SW 1271 (cell line): ENCODE data around the gene PRPF6.
A peak's percentile ranks its signal among the peaks of the same experiment; 100 is the strongest.

Experiments used
- DNase-seq, 2 experiments: peaks; one replicate each; lab custom pipeline; 2025; lab: John Stamatoyannopoulos, UW

Gene PRPF6

DNA sequence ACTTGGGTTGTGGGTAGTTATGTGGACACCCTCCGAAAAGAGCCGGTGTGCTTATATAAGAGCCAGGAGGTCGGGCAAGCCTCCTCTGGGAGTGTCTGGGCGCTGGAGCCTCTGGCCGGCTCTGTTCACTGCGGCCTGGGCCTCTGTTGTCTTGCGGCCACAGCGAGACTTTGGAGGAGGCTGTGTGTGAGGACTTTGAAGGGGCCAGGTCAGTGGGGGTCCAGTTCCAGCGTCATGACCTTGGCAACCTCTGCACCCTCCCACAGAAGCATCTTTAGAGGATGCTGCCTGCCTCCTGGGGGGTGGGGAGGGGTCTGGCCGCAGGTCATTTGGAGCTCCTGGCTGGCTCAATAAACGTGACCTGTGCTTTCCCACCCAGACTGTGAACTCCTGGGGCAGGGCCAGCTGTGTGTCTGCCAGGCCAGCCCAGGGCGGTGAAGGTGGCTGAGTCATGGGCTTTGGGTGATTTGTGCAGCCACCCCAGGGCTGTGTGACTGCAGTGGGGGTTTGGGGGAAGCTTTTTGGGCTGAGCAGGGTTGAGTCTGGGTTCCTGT, 83.3 kb downstream of the PRPF6 start:
- peak in 1 of 2 experiments; percentile 27 for DNase-seq

GRCh38 chr20:64065062-64065973, 84.4 kb downstream of the PRPF6 start:
- DNase-seq, result no peak

GRCh38 chr20:64065974-64066343, 85.0 kb downstream of the PRPF6 start:
- peak; percentile 83 to 91 for DNase-seq

- DNase-seq, result peak in 1 of 2 experiments; percentile 24
These were observed 86.2 kb downstream of the PRPF6 start for GRCh38 chr20:64067005-64067632.

- no peak for DNase-seq
These were observed 86.9 kb downstream of the PRPF6 start for GRCh38 chr20:64067733-64068307.

- no peak for DNase-seq
These were observed 87.7 kb downstream of the PRPF6 start for GRCh38 chr20:64068386-64069208.

DNA sequence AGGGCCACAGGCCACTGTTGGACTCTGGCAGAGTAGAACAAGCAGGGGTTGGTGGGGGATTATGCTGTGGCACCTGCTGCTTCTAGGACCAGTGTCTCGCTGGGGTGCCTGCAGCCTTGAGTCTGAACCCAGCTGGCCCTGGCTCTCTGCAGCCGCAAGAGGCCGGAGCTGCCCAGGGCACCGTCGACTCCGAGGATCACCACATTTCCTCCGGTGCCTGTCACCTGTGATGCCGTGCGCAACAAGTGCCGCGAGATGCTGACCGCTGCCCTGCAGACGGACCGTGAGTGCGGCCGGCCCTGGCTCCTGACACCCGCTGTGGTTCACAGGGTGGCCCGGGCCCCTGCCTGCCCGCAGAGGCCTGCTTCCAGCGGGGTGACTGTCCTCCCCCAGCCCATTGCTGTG, 88.3 kb downstream of the PRPF6 start:
- no peak for DNase-seq

- DNase-seq, result peak in 1 of 2 experiments; percentile 29
These were observed 88.8 kb downstream of the PRPF6 start for GRCh38 chr20:64069614-64070243.

DNA sequence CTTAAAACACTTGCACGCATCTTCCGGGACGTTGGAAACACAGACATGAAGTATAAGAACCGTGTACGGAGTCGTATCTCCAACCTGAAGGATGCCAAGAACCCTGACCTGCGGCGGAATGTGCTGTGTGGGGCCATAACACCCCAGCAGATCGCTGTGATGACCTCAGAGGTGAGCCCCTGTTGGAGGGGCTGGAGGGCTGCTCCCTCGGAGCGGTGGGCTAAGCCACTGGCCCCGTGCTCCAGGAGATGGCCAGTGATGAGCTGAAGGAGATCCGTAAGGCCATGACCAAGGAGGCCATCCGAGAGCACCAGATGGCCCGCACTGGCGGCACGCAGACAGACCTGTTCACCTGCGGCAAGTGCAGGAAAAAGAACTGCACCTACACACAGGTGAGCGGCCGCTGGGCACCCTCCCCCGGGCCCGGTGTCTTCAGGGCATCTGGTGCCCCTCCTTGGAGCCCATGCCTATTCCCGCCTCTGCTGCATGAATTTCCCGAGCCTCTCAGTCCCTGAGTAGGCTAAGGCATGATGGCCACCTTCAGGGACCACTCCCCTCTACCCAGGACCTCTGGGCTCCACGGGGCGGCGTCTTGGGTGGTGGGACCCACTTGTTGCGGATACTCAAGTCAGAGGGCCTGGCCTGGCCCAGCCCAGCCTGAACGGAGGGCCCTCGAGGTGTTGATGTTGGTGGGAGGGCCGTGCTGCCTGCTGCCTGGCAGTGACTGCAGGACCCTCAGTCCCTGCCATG, 89.5 kb downstream of the PRPF6 start:
- no peak for DNase-seq

DNA sequence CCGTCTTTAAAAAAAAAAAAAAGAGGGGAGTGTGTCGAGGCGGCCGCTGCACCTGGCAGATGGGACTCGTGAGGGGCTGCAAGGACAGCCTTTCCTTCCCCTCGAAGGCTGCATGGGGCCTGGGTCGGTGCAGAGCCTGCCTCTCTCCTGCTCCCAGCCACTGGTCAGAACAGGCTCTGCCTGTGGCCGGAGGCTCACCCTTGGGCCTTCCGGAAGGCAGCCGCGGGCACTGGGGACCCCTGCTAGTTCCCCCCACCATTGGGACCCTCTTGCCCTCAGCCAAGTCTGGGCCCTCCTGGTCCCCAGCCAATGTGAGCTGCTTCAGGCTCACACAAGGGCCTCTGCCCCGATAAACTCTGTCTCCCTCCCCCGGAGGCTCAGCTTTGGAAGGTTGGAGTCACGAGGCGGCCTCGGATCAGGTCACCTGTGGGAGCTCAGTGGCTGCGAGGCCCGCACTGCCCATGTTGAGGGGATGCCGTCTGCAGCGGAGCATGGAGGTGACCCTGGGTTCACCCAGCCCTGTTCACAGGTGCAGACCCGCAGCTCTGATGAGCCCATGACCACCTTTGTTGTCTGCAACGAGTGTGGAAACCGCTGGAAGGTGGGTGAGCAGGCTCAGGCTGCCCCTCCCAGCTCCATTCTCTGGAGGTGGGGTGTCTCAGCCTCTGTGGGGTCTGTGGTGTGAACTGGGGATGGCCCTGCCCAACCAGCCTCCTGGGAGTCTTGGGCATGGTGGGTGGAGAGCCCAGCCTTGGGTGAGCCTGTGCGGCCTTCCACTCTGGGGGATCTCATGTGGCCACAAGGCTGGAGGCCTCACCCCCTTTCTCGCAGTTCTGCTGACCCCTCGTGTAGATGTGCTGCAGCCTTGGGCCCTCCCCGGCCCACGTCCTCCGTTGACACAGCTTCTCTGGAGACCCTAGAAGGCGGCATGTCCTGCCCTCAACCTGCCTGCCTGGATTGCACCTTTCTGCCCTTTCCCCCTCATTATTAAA, 90.7 kb downstream of the PRPF6 start:
- DNase-seq, result no peak

GRCh38 chr20:64072498-64073063, 91.6 kb downstream of the PRPF6 start:
- DNase-seq, result no peak

DNA sequence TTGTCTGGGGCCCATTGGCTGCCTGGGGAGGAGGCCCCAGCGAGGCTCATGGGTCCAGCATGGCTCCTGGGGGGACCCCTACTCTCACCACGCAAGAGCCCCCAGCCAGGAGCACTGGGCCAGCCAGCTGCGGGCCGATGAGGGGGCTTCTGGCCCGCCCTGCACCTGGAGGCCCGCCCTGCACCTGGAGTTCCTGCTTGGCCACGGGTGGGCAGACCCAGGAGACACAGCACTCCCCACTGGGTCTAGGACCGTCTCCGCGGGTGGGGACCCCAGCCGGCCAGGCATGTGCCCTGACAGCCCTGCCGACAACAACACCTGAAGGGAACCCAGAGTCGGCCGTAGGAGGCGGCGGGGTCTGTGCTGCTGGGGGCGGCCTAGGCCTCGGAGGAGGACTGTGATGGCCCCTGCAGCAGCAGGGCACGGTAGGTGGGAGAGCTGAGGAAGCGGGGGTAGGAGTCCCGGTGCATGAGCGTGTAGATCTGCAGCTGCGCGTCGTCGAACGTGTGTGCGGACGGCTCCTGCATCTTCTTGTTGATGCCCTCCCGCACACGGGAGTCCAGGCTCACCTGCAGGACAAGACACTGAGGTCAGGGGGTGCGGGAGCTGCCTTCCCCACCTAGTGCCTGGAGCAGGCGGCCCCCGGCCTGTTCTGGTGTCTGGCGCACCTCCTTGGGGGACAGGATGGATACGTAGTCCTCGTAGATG, 92.7 kb downstream of the PRPF6 start:
- no peak for DNase-seq

- no peak for DNase-seq
These were observed 93.4 kb downstream of the PRPF6 start for GRCh38 chr20:64074184-64074789.

GRCh38 chr20:64074963-64075362, 94.0 kb downstream of the PRPF6 start:
- no peak for DNase-seq

GRCh38 chr20:64075556-64075955, 94.6 kb downstream of the PRPF6 start:
- no peak for DNase-seq

DNA sequence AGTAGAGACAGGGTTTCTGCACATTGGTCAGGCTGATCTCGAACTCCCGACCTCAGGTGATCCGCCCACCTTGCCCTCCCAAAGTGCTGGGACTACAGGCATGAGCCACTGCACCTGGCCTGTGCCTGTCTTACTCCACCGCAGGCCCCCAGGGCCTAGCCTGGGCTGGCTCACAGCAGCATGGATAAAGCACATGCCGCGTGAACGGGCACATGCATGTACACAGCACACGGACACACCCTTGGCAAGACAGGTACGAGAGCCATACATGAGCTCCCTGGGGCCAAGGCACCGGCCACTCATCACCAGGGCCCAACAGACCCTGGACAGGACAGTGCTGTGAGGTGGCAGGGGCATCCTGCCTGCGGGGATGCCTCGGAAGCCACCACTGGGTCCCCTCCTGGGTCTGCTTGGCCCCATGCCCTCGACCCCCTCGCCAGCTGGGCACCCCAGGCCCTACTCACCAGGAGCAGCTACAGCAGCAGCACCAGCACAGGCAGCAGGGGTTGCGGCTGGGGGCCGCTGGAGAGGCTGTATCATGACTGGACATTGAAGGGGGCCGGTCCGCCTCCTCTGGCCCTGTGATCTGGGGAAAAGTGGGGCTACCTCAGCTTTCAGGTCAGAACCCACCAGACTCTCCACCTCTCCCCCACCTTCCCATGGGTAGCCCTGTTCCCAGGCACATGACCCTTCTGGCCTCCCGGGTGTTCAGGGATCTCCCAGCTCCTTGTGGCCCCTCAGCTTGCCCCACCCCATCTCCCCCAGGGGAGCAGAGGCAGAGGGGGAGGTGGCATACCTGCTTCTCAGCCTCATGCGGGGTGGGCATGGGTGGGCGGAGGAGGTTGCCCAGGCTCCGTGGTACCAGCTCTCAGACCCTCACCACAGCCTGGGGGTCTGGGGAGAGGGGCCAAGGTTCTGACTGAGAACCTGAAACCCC, 95.4 kb downstream of the PRPF6 start:
- DNase-seq, result no peak

GRCh38 chr20:64077094-64077493, 96.2 kb downstream of the PRPF6 start:
- DNase-seq, result no peak
